Uterus (tissue), 2 donors: ENCODE data around the gene AGBL2.

Source experiments
- CTCF ChIP-seq, 4 experiments: fragments of 200-600 bp in 2 of 4; fragments of 450-650 bp in 2 of 4; sonication (generic) in 2 of 4; IDR thresholded peaks; one replicate each; pipeline ENCODE4 v1.5.1; 2016 to 2019; ENCODE audit warnings: antibody characterized with exemption in 4 of 4, mild to moderate bottlenecking in 2 of 4, moderate library complexity in 1 of 4
- POLR2A ChIP-seq, 2 donors: fragments of 450-650 bp; IDR thresholded peaks; one replicate each; pipeline ENCODE4 v1.6.1; 2016; ENCODE audit warnings: antibody characterized with exemption in 2 of 2, mild to moderate bottlenecking in 1 of 2, moderate library complexity in 1 of 2

- no peak for TF ChIP-seq CTCF (IDR thresholded peaks at IDR 0.05)
- no peak for TF ChIP-seq POLR2A (IDR thresholded peaks at IDR 0.05)
Observed at GRCh38 chr11:47750725-47751124, 35.6 kb upstream of the AGBL2 start.
